ENCODE results near the gene WNT9A. TPM values are rescaled to one million over a fixed set of nuclear protein-coding genes. Genes with fewer than 3 reads are reported as not detected.

Gene WNT9A
- total and polyA plus RNA-seq, 9 of the 15 experiments (the other 6 are each of a cell fraction or from before 2014, with no cell fraction given): 0.04 to 0.17 (median 0.10) TPM; not detected in 4

DNA sequence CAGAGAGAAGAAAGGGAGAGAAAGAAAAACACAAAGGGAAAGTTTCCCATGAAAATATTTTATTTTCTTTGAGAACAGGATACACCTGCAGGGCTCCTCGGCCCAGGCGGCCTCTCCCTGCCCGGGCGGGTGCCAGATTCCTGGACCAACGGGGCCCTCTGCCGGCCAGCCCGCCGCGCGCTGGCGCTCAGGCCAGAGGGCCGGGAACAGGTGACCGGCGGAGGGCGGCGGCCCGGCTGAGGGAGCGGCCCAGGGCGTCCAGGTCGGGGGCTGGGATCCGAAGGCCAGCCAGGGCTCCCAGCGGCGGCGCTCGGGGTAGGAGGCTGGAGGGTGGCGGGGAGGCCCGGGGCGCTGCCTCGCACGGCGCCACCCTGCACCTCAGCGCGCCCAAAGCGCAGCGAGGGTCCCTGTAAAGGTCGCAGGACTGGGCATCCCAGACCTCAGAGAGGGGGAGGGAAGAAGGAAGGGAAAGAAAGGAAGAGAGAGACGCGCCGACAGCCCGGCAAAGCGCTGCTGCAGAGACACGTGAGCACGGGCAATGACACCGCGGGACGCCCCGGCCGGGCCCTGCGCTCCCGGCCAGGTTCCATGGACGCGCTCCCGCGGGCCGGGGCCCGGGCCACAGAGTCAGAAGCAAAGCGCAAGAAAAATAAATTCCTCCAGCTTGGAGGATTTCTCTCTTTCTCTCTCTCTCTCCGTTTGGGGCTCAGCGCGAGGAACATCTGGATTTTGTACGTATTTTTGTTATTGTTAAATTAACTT, 927 bp downstream of the WNT9A start:
- BruUV-seq (replicated peaks): no TSS peak
- H3K4me3 ChIP-seq: peak overlapping the region; percentile 40
- TF ChIP-seq, protein P1, sequence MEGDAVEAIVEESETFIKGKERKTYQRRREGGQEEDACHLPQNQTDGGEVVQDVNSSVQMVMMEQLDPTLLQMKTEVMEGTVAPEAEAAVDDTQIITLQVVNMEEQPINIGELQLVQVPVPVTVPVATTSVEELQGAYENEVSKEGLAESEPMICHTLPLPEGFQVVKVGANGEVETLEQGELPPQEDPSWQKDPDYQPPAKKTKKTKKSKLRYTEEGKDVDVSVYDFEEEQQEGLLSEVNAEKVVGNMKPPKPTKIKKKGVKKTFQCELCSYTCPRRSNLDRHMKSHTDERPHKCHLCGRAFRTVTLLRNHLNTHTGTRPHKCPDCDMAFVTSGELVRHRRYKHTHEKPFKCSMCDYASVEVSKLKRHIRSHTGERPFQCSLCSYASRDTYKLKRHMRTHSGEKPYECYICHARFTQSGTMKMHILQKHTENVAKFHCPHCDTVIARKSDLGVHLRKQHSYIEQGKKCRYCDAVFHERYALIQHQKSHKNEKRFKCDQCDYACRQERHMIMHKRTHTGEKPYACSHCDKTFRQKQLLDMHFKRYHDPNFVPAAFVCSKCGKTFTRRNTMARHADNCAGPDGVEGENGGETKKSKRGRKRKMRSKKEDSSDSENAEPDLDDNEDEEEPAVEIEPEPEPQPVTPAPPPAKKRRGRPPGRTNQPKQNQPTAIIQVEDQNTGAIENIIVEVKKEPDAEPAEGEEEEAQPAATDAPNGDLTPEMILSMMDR (IDR thresholded peaks at IDR 0.05 in 2 of 3, conservative IDR thresholded peaks at IDR 0.05 in 1 of 3; ENCODE audit: insufficient read depth in 2 of 3, low read depth in 1 of 3, low read length in 3 of 3): peak; percentile 85 to 96 (median 92)
- TF ChIP-seq XRCC5 (IDR thresholded peaks at IDR 0.05; ENCODE audit: low read depth, low read length): 0 out of 2 replicates have a peak, but pooled peaks have one; percentile 24
- TF ChIP-seq SIN3B (IDR thresholded peaks at IDR 0.05; ENCODE audit: low read depth): peak; percentile 45; the same call in 1 of the 2 replicates
- TF ChIP-seq, protein P2, sequence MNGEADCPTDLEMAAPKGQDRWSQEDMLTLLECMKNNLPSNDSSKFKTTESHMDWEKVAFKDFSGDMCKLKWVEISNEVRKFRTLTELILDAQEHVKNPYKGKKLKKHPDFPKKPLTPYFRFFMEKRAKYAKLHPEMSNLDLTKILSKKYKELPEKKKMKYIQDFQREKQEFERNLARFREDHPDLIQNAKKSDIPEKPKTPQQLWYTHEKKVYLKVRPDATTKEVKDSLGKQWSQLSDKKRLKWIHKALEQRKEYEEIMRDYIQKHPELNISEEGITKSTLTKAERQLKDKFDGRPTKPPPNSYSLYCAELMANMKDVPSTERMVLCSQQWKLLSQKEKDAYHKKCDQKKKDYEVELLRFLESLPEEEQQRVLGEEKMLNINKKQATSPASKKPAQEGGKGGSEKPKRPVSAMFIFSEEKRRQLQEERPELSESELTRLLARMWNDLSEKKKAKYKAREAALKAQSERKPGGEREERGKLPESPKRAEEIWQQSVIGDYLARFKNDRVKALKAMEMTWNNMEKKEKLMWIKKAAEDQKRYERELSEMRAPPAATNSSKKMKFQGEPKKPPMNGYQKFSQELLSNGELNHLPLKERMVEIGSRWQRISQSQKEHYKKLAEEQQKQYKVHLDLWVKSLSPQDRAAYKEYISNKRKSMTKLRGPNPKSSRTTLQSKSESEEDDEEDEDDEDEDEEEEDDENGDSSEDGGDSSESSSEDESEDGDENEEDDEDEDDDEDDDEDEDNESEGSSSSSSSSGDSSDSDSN (IDR thresholded peaks at IDR 0.05; ENCODE audit: borderline replicate concordance in 1 of 2, low read depth in 2 of 2, low read length in 2 of 2): peak; percentile 39 to 55; a peak in 1 of 4 replicates
- TF ChIP-seq ZNF140 (CRISPR knock-in tag; IDR thresholded peaks at IDR 0.05): no peak
- TF ChIP-seq TCF3 (CRISPR knock-in tag; IDR thresholded peaks at IDR 0.05): no peak
- 0 out of 4 replicates have a peak, but pooled peaks of 1 of the 2 experiments have one; percentile 60 for TF ChIP-seq NONO (IDR thresholded peaks at IDR 0.05; ENCODE audit: low read depth in 2 of 2, low read length in 1 of 2)
- TF ChIP-seq, protein P3, sequence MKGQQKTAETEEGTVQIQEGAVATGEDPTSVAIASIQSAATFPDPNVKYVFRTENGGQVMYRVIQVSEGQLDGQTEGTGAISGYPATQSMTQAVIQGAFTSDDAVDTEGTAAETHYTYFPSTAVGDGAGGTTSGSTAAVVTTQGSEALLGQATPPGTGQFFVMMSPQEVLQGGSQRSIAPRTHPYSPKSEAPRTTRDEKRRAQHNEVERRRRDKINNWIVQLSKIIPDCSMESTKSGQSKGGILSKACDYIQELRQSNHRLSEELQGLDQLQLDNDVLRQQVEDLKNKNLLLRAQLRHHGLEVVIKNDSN (CRISPR knock-in tag; IDR thresholded peaks at IDR 0.05): peak; percentile 33
- TF ChIP-seq RB1 (IDR thresholded peaks at IDR 0.05; ENCODE audit: low read depth): peak; percentile 88; the same call in 1 of the 2 replicates
- TF ChIP-seq, protein P4, sequence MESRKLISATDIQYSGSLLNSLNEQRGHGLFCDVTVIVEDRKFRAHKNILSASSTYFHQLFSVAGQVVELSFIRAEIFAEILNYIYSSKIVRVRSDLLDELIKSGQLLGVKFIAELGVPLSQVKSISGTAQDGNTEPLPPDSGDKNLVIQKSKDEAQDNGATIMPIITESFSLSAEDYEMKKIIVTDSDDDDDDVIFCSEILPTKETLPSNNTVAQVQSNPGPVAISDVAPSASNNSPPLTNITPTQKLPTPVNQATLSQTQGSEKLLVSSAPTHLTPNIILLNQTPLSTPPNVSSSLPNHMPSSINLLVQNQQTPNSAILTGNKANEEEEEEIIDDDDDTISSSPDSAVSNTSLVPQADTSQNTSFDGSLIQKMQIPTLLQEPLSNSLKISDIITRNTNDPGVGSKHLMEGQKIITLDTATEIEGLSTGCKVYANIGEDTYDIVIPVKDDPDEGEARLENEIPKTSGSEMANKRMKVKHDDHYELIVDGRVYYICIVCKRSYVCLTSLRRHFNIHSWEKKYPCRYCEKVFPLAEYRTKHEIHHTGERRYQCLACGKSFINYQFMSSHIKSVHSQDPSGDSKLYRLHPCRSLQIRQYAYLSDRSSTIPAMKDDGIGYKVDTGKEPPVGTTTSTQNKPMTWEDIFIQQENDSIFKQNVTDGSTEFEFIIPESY (CRISPR knock-in tag; IDR thresholded peaks at IDR 0.05): peak; percentile 36
- no peak for TF ChIP-seq BRF1 (IDR thresholded peaks at IDR 0.05; ENCODE audit: borderline replicate concordance, extremely low read depth, insufficient read length)
- TF ChIP-seq XRCC4 (IDR thresholded peaks at IDR 0.05; ENCODE audit: extremely low read depth, insufficient read depth, insufficient read length): no peak

More for the DNA sequence above, 927 bp downstream of the WNT9A start:
- ChIA-PET CTCF (ENCODE audit: low intra/inter-chr PET ratio) (interaction anchor here (1.3 to 2.9 kb wide), 3 partner anchors 184 to 498 kb away, joined by 4 to 25 read pairs (median 21); no protein-coding TSS in a partner anchor), POLR2A (interaction anchor here (0.6 kb wide), 1 partner anchor 335 kb away, joined by 3 read pairs; no protein-coding TSS in a partner anchor)
- DNase-seq (ENCODE audit: extremely low read depth in 1 of 4, low spot score in 3 of 4) (peak; percentile 83 to 92 (median 90)), FAIRE-seq (peak; percentile 54), ATAC-seq (peak; percentile 92)
- peaks cover 19% of the 10 kb centered on the region for H4K20me1 ChIP-seq (replicated peaks; ENCODE audit: control insufficient read depth, insufficient read depth, low read length)
- H3K36me3 ChIP-seq (ENCODE audit: control insufficient read depth, insufficient read depth, low read length): no peaks in the 10 kb centered on the region
- no peak overlapping the region for H3K27ac ChIP-seq (ENCODE audit: extremely low read depth, low read depth, low read length)
- H3K4me2 ChIP-seq (ENCODE audit: insufficient read depth, low read length): peak overlapping the region; percentile 69
- H3K9me1 ChIP-seq (ENCODE audit: control insufficient read depth, insufficient read depth, low read length): no peaks in the 10 kb centered on the region
- H3K4me1 ChIP-seq (replicated peaks in 1 of 2; ENCODE audit: control insufficient read depth in 2 of 2, insufficient read depth in 2 of 2, low read length in 2 of 2): peaks cover 2 to 47% of the 10 kb centered on the region in 2 experiments; a peak in 4 of 5 replicates
- peak overlapping the region; percentile 72 for H2AFZ ChIP-seq (ENCODE audit: low read depth, low read length)
- in situ Hi-C loops (cut with MboI) (no loop called here), intact Hi-C loops (cut with micrococcal nuclease) (loop anchor here (1.0 to 10.0 kb wide), 4 partner anchors 98 to 492 kb away; no protein-coding TSS in a partner anchor)
- H3K27me3 ChIP-seq (ENCODE audit: control insufficient read depth in 2 of 2, insufficient read depth in 2 of 2, low read length in 2 of 2): peaks cover 11 to 82% of the 10 kb centered on the region in 2 experiments
- 3% methylated on average over 40 of the region's 61 CpGs for WGBS (ENCODE audit: insufficient coverage, low coverage, missing lambda C conversion rate)
- H3K9me3 ChIP-seq (replicated peaks; ENCODE audit: control insufficient read depth, insufficient read depth, low read depth, low read length): no peaks in the 10 kb centered on the region
- H3K9ac ChIP-seq (ENCODE audit: insufficient read depth in 1 of 2, low read depth in 2 of 2, low read length in 2 of 2): peak overlapping the region in 1 of 2 experiments; percentile 83; a peak in 2 of 4 replicates
- no peaks in the 10 kb centered on the region for H3K79me2 ChIP-seq (ENCODE audit: control insufficient read depth, insufficient read depth, low read length)
